GM10266 (cell line): ENCODE measurements around the gene CFAP73.

Experiments
- DNase-seq: peaks from one replicate; pipeline ENCODE4 v3.0.0; 2012; ENCODE audit errors: extremely low spot score
- CTCF ChIP-seq: IDR thresholded peaks from 2 replicates; pipeline ENCODE4 v1.5.1; 2012; ENCODE audit warnings: mild to moderate bottlenecking, low read depth; ENCODE audit not compliant: control insufficient read depth, insufficient read depth; ENCODE audit errors: missing control alignments

The CFAP73 gene

GRCh38 chr12:113159937-113160336, 10.4 kb downstream of the CFAP73 start:
- DNase-seq = no peak
- TF ChIP-seq CTCF = no peak

- no peak for DNase-seq
Observed at GRCh38 chr12:113161415-113162016, 12.0 kb downstream of the CFAP73 start.

GRCh38 chr12:113162102-113163029, 12.8 kb downstream of the CFAP73 start:
- TF ChIP-seq CTCF = no peak

More at GRCh38 chr12:113161415-113162016, 12.0 kb downstream of the CFAP73 start:
- no peak for TF ChIP-seq CTCF

GRCh38 chr12:113163030-113163360, 13.5 kb downstream of the CFAP73 start:
- TF ChIP-seq CTCF = no peak
- DNase-seq = no peak

More at GRCh38 chr12:113162102-113163029, 12.8 kb downstream of the CFAP73 start:
- no peak for DNase-seq

GRCh38 chr12:113164014-113164413, 14.5 kb downstream of the CFAP73 start:
- no peak for DNase-seq
- no peak for TF ChIP-seq CTCF

- no peak for TF ChIP-seq CTCF
- DNase-seq = no peak
Observed at GRCh38 chr12:113165521-113166450, 16.3 kb downstream of the CFAP73 start.
